ENCODE measurements around the gene TMEM192.
"Not testable (repeated sequence)": the region's sequence is repeated elsewhere in the genome, so short reads cannot be mapped to it uniquely, and the experiment has no call there.

Gene TMEM192

DNA sequence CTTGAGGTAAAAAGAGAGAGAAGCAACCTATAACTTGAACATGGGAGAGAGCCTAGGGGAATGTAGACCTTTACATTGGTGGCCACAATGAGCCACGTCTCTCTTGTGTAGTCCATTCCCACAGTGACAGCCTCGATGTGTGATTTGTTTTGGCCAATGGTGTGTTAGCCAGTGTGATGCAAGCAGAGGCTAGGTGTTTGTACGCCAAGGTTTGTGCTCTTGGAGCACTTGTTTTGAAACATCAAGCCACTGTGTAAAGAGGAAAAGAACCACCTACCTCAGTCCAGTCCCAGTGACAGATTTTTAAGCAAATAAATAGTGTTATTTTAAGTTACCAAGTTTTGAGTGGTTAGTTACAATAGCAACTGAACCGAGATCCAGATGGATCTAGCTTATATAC lies 23.9 kb upstream of the TMEM192 start:
- no peaks in the 10 kb centered on the region for H3K9me2 ChIP-seq (ENCODE audit: low read depth, low read length)
- H3K36me3 ChIP-seq (ENCODE audit: insufficient read depth, low read length) = no peaks in the 10 kb centered on the region
- no peak overlapping the region for H3K4me3 ChIP-seq (ENCODE audit: low read depth, low read length, poor library complexity, severe bottlenecking)
- no peaks in the 10 kb centered on the region for H4K20me1 ChIP-seq (ENCODE audit: insufficient read depth, low read length)
- no peak overlapping the region for H3K4me2 ChIP-seq (ENCODE audit: low read length)
- peaks cover 3% of the 10 kb centered on the region for H3K4me1 ChIP-seq (ENCODE audit: insufficient read depth, low read length, severe bottlenecking)
- no peak for TF ChIP-seq EZH2 (IDR thresholded peaks at IDR 0.05; ENCODE audit: borderline replicate concordance, low read length)
- H2AFZ ChIP-seq (ENCODE audit: low read length) = no peak overlapping the region
- no peaks in the 10 kb centered on the region for H3K27me3 ChIP-seq (ENCODE audit: insufficient read depth, low read length)
- no peaks in the 10 kb centered on the region for H3K9me3 ChIP-seq (ENCODE audit: low read length)
- no peak overlapping the region for H3K9ac ChIP-seq (ENCODE audit: low read length)
- no peak overlapping the region for H3K27ac ChIP-seq (ENCODE audit: low read depth, low read length, poor library complexity, severe bottlenecking)
- H3K79me2 ChIP-seq (ENCODE audit: insufficient read depth, low read length) = no peaks in the 10 kb centered on the region
- no peaks in the 10 kb centered on the region for H3F3A ChIP-seq (ENCODE audit: insufficient read depth, low read length)

DNA sequence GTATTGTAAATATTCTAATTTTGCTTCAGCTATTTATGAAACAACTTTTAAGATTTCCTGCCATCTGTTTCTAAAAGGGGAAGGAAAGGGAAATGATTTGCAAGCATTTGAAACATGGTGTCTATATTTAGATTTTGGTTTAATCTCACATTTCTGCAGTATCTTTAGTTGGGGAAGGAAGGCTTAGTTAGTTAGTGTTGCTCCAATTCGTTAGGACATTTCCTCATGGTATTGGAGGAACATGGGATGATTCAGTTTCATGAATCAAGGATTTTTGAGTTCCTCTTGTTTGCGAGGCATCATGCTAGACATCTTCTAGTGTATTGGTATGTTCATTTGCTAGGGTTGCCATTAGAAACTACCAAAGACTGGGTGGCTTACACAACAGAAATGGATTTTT lies 20.5 kb upstream of the TMEM192 start:
- H3K79me2 ChIP-seq (ENCODE audit: insufficient read depth, low read length) = no peaks in the 10 kb centered on the region
- H2AFZ ChIP-seq (ENCODE audit: low read length) = no peak overlapping the region
- H3K9ac ChIP-seq (ENCODE audit: low read length) = no peak overlapping the region
- peaks cover 3% of the 10 kb centered on the region for H3K4me1 ChIP-seq (ENCODE audit: insufficient read depth, low read length, severe bottlenecking)
- H3K4me3 ChIP-seq (ENCODE audit: low read depth, low read length, poor library complexity, severe bottlenecking) = no peak overlapping the region
- no peaks in the 10 kb centered on the region for H3K9me2 ChIP-seq (ENCODE audit: low read depth, low read length)
- no peak overlapping the region for H3K4me2 ChIP-seq (ENCODE audit: low read length)
- H3K27ac ChIP-seq (ENCODE audit: low read depth, low read length, poor library complexity, severe bottlenecking) = no peak overlapping the region
- TF ChIP-seq CTCF (IDR thresholded peaks at IDR 0.05; ENCODE audit: low read length) = no peak
- TF ChIP-seq EZH2 (IDR thresholded peaks at IDR 0.05; ENCODE audit: borderline replicate concordance, low read length) = no peak
- no peaks in the 10 kb centered on the region for H4K20me1 ChIP-seq (ENCODE audit: insufficient read depth, low read length)
- H3F3A ChIP-seq (ENCODE audit: insufficient read depth, low read length) = no peaks in the 10 kb centered on the region
- H3K36me3 ChIP-seq (ENCODE audit: insufficient read depth, low read length) = no peaks in the 10 kb centered on the region
- no peaks in the 10 kb centered on the region for H3K9me3 ChIP-seq (ENCODE audit: low read length)
- H3K27me3 ChIP-seq (ENCODE audit: insufficient read depth, low read length) = no peaks in the 10 kb centered on the region

DNA sequence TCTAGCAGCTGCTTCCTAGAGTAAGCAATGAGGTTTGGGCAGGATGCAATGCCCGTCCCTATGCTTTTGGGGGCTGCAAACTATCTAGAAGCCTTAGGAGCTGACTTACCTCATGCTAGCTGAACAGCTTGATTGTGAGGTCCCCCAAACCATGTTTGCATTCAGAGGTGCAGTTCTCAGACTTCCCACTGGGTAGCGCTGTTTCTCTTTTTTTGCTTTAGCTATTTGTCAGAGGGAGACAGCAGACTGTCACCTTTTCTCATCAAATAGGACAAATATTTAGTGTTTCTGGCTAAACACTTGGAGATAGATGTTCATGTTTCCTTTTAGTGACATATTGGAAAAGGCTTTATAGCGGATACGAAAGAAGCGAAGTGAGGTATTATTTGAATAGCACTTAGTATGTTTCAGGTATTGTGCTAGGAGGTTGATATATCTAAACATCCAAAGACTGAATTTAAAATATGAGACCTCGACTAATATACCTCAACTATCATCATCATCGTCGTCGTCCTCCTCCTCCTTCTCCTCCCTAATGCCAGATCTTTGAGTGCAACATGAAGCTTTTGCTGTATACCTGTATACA lies 18.7 kb upstream of the TMEM192 start:
- Histone ChIP-seq H3K27me3 (ENCODE audit: insufficient read depth, low read length) (no peaks in the 10 kb centered on the region), H2AFZ (ENCODE audit: low read length) (no peak overlapping the region), H3K9ac (ENCODE audit: low read length) (no peak overlapping the region), H3K9me2 (ENCODE audit: low read depth, low read length) (no peaks in the 10 kb centered on the region), H3K9me3 (ENCODE audit: low read length) (no peaks in the 10 kb centered on the region), H4K20me1 (ENCODE audit: insufficient read depth, low read length) (no peaks in the 10 kb centered on the region), H3K27ac (ENCODE audit: low read depth, low read length, poor library complexity, severe bottlenecking) (no peak overlapping the region), H3K4me3 (ENCODE audit: low read depth, low read length, poor library complexity, severe bottlenecking) (no peak overlapping the region), H3F3A (ENCODE audit: insufficient read depth, low read length) (no peaks in the 10 kb centered on the region), H3K79me2 (ENCODE audit: insufficient read depth, low read length) (no peaks in the 10 kb centered on the region), H3K36me3 (ENCODE audit: insufficient read depth, low read length) (no peaks in the 10 kb centered on the region), H3K4me2 (ENCODE audit: low read length) (no peak overlapping the region), H3K4me1 (ENCODE audit: insufficient read depth, low read length, severe bottlenecking) (peaks cover 3% of the 10 kb centered on the region)
- TF ChIP-seq EZH2 (IDR thresholded peaks at IDR 0.05; ENCODE audit: borderline replicate concordance, low read length) = no peak
- TF ChIP-seq CTCF (IDR thresholded peaks at IDR 0.05; ENCODE audit: low read length) = peak; percentile 98

DNA sequence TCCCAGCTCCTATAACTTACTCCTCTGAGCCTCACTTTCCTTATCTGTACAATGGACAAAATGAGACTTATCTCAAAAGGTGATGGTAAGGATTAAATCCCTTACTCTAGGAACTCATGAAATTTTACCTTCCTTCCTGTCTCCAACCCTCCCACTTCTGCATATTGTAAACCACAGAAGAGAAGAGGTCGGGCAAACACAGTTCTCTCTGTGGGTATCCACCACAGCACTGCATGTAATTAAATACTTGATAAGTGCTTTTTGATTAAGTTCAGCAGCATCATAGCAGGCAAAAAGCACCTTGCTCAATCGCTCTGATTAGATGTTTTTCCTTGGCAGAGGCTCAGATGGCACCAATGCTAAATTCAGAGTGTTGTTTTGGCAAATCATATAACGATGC lies 17.3 kb upstream of the TMEM192 start:
- Histone ChIP-seq H3K9me2 (ENCODE audit: low read depth, low read length) (no peaks in the 10 kb centered on the region), H3K4me1 (ENCODE audit: insufficient read depth, low read length, severe bottlenecking) (peaks cover 3% of the 10 kb centered on the region), H3K4me2 (ENCODE audit: low read length) (no peak overlapping the region), H4K20me1 (ENCODE audit: insufficient read depth, low read length) (no peaks in the 10 kb centered on the region), H2AFZ (ENCODE audit: low read length) (no peak overlapping the region), H3K36me3 (ENCODE audit: insufficient read depth, low read length) (no peaks in the 10 kb centered on the region), H3K4me3 (ENCODE audit: low read depth, low read length, poor library complexity, severe bottlenecking) (no peak overlapping the region), H3K27me3 (ENCODE audit: insufficient read depth, low read length) (no peaks in the 10 kb centered on the region), H3K27ac (ENCODE audit: low read depth, low read length, poor library complexity, severe bottlenecking) (no peak overlapping the region), H3K9me3 (ENCODE audit: low read length) (no peaks in the 10 kb centered on the region), H3K9ac (ENCODE audit: low read length) (no peak overlapping the region), H3F3A (ENCODE audit: insufficient read depth, low read length) (no peaks in the 10 kb centered on the region), H3K79me2 (ENCODE audit: insufficient read depth, low read length) (no peaks in the 10 kb centered on the region)
- TF ChIP-seq EZH2 (IDR thresholded peaks at IDR 0.05; ENCODE audit: borderline replicate concordance, low read length) (no peak), CTCF (IDR thresholded peaks at IDR 0.05; ENCODE audit: low read length) (no peak)

- not testable (repeated sequence) for H3K27me3 ChIP-seq (ENCODE audit: insufficient read depth, low read length); H3K36me3 ChIP-seq (ENCODE audit: insufficient read depth, low read length); H3K27ac ChIP-seq (ENCODE audit: low read depth, low read length, poor library complexity, severe bottlenecking); H3K4me3 ChIP-seq (ENCODE audit: low read depth, low read length, poor library complexity, severe bottlenecking); H2AFZ ChIP-seq (ENCODE audit: low read length); H3F3A ChIP-seq (ENCODE audit: insufficient read depth, low read length); H3K9ac ChIP-seq (ENCODE audit: low read length); H3K4me2 ChIP-seq (ENCODE audit: low read length); H3K9me2 ChIP-seq (ENCODE audit: low read depth, low read length); H3K4me1 ChIP-seq (ENCODE audit: insufficient read depth, low read length, severe bottlenecking); H4K20me1 ChIP-seq (ENCODE audit: insufficient read depth, low read length); H3K9me3 ChIP-seq (ENCODE audit: low read length); H3K79me2 ChIP-seq (ENCODE audit: insufficient read depth, low read length)
Observed at GRCh38 chr4:165125869-165126499, 13.3 kb upstream of the TMEM192 start.

Measured in OCI-LY1 (cell line).